Measurements from ENCODE around the gene GNA15. TPM values are rescaled to one million over a fixed set of nuclear protein-coding genes. Genes with fewer than 3 reads are reported as not detected.
"Not testable (repeated sequence)": the region's sequence is repeated elsewhere in the genome, so short reads cannot be mapped to it uniquely, and the experiment has no call there.

Gene GNA15
- total and polyA plus RNA-seq, 12 donors: 0.42 to 8.9 (median 1.1) TPM

DNA sequence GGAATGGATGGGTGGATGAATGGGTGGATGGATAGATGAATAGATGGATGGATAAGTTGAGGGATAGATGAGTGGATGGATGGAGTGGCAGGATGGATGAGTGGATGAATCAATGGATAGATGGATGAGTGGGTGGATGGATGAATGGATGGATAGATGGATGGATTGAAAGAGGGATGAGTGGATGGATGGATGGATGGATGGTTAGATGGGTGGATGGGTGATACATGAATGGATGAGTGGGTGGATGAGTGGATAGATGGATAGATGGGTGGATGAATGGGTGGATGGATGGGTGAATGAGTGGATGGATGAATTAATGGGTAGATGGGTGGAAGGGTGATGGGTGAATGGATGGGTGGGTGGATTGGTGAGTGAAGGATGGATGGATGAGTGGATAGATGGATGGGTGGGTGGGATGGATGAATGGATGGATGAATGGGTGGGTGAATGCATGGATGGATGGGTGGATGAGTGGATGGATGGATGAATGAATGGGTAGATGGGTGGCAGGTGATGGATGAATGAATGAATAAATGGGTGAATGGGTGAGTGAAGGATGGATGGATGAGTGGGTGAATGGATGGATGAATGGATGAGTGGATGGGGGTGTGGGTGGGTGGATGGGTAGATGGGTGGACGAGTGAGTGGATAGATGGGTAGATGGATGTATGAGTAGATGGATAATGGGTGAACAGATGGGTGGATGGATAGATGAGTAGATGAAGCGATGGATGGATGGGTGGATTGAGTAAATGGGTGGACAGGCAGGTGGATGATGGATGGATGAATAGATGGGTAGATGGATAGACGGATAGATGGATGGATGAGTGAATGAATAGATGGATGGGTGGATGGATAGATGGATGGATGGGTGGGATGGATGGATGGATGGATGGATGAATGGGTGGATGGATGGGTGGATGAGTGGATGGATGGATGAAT is 17.7 kb downstream of the GNA15 start:
- ATAC-seq (no peak), DNase-seq (no peak)
- intact Hi-C loops (cut with DNase I): no loop called here
- peaks cover 0 to 7% (median 0%) of the 10 kb centered on the region in 7 donors for H3K27me3 ChIP-seq
- no peak overlapping the region for H3K4me3 ChIP-seq
- TF ChIP-seq, protein P1, sequence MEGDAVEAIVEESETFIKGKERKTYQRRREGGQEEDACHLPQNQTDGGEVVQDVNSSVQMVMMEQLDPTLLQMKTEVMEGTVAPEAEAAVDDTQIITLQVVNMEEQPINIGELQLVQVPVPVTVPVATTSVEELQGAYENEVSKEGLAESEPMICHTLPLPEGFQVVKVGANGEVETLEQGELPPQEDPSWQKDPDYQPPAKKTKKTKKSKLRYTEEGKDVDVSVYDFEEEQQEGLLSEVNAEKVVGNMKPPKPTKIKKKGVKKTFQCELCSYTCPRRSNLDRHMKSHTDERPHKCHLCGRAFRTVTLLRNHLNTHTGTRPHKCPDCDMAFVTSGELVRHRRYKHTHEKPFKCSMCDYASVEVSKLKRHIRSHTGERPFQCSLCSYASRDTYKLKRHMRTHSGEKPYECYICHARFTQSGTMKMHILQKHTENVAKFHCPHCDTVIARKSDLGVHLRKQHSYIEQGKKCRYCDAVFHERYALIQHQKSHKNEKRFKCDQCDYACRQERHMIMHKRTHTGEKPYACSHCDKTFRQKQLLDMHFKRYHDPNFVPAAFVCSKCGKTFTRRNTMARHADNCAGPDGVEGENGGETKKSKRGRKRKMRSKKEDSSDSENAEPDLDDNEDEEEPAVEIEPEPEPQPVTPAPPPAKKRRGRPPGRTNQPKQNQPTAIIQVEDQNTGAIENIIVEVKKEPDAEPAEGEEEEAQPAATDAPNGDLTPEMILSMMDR (IDR thresholded peaks at IDR 0.05): no peak
- peaks cover 0 to 49% (median 0%) of the 10 kb centered on the region in 9 donors for H3K36me3 ChIP-seq
- no peak overlapping the region for H3K27ac ChIP-seq
- H3K4me1 ChIP-seq: peaks cover 0 to 18% (median 8%) of the 10 kb centered on the region in 9 donors
- no peaks in the 10 kb centered on the region for H3K9me3 ChIP-seq
- 75 to 91% methylated on average over 3 of the region's 3 CpGs for WGBS, 2 donors

DNA sequence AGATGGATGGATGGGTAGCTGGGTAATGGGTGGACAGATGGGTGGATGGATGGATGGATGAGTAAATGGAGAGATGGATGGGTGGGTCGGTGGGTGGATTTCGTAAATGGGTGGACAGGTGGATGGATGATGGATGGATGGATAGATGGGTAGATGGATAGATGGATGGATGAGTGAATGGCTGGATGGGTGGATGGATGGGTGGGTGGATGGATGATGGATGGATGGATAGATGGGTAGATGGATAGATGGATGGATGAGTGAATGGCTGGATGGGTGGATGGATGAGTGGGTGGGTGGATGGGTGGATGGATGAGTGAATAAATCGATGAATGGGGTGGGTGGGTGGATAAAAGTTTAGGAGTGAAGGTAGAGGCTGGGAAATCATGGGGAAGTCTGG is 18.6 kb downstream of the GNA15 start:
- Histone ChIP-seq H3K36me3 (peaks cover 0 to 46% (median 0%) of the 10 kb centered on the region in 9 donors), H3K27ac (peak overlapping the region in 8 of 10 donors; percentile 49 to 92 (median 80)), H3K4me1 (peaks cover 0 to 18% (median 8%) of the 10 kb centered on the region in 9 donors), H3K4me3 (peak overlapping the region in 5 of 10 donors; percentile 7 to 41 (median 19))
- ATAC-seq; DNase-seq; H3K9me3 ChIP-seq; intact Hi-C loops (cut with DNase I); H3K27me3 ChIP-seq: not testable (repeated sequence)
- WGBS, 2 donors: 94 to 95% methylated on average over 3 of the region's 3 CpGs

DNA sequence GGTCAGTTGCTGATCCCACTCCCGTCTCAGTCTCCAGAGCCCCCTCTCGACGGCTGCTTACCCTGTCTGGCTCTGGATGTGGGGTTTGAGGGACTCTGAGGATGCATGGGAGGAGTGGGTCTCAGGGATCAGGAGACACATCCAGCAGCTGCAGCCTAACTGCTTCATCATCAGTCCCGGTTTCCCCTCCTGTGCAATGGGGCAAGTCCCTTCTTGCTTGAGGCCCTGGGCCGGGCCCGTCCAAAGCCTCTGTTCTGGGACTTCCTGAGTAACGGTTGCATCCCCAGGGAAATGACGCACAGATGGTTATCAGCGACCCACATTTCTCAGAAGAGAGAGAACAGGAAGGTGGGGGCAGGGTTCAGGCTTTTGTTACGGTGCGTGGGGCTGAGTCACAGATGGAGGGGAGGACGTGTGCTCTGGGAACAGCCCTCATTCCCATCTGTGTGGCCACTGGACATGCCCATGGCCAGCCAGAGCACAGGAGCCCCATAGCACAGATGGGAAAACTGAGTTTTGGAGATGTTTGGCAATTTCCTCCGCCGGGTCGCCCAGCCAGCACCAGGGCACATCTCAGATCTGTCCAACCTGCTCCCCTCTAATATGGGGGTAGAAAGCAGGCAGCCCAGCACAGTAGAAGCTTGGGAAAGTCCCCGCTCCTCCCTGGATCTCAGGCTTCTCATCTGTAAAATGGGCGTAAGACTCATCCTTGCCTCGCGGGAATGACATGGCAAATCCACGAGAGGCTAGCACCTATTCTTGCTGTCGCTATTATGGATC is 19.3 kb downstream of the GNA15 start:
- WGBS, 2 donors: 52 to 58% methylated on average over 21 of the region's 21 CpGs
- DNase-seq (peak; percentile 68 to 92), ATAC-seq (peak; percentile 85 to 97 (median 94))
- H3K36me3 ChIP-seq: peaks cover 0 to 53% (median 0%) of the 10 kb centered on the region in 9 donors
- H3K4me1 ChIP-seq: peaks cover 0 to 18% (median 8%) of the 10 kb centered on the region in 9 donors
- H3K27ac ChIP-seq: peak overlapping the region in 9 of 10 donors; percentile 48 to 92 (median 78)
- peak overlapping the region in 5 of 10 donors; percentile 7 to 41 (median 19) for H3K4me3 ChIP-seq
- H3K9me3 ChIP-seq: peaks cover 0 to 6% (median 0%) of the 10 kb centered on the region in 11 donors
- TF ChIP-seq, protein P1 (IDR thresholded peaks at IDR 0.05): no peak
- peaks cover 0 to 3% (median 0%) of the 10 kb centered on the region in 7 donors for H3K27me3 ChIP-seq
- intact Hi-C loops (cut with DNase I): no loop called here

DNA sequence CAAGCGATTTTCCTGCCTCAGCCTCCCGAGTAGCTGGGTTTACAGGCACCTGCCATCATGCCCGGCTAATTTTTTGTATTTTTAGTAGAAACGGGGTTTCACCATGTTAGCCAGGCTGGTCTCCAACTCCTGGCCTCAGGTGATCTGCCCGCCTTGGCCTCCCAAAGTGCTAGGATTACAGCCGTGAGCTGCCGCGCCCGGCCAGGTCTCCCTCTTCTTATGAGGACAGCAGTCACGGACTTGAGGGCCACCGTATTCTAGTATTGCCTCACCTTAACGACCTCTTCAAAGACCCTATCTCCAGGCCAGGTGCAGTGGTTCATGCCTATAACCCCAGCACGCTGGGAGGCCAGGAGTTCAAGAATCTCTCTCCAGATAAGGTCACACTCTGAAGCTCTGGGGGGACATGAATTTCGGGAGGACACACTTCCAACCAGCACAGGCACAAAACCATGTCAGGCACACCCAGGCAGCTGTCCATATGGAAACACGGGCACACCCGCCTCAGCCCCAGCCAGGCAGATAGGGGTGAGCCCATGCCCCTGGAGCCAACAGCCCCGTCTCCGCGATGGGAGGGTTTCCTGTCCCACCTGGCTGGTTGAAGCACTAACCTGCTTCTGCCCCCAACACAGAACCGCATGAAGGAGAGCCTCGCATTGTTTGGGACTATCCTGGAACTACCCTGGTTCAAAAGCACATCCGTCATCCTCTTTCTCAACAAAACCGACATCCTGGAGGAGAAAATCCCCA is 21.4 kb downstream of the GNA15 start:
- Histone ChIP-seq H3K36me3 (peaks cover 0 to 53% (median 0%) of the 10 kb centered on the region in 9 donors), H3K9me3 (peaks cover 0 to 8% (median 0%) of the 10 kb centered on the region in 11 donors), H3K4me3 (no peak overlapping the region), H3K4me1 (peaks cover 0 to 26% (median 8%) of the 10 kb centered on the region in 9 donors), H3K27me3 (no peaks in the 10 kb centered on the region), H3K27ac (peak overlapping the region in 1 of 10 donors; percentile 44)
- DNase-seq (no peak), ATAC-seq (no peak)
- intact Hi-C loops (cut with DNase I): no loop called here
- 82 to 83% methylated on average over 23 of the region's 23 CpGs for WGBS, 2 donors
- TF ChIP-seq, protein P1 (IDR thresholded peaks at IDR 0.05): no peak

All from heart right ventricle (tissue), 16 donors.